Measurements from ENCODE around the gene COLEC12.

DNA sequence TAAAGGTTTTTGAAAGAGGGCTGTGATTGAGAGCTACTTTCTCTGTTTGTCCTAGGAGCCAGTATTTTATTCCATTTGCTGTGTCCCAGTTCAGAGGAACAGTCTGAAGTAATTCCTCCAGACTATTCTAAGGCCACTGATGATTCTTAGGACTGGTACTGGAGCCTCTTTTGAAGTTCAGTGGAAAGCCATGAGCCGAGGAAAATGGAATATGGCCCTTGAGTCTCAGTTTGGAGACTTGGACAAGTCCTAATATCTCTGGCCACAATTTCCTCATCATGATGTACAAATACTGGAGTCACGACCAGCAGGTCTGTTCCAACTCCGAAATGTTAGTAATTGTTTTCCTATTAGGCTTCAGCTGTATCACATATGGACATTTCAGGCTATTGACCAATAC lies 7.1 kb upstream of the COLEC12 start:
- no peak for TF ChIP-seq POLR2A (IDR thresholded peaks at IDR 0.05)
- TF ChIP-seq, protein P1, sequence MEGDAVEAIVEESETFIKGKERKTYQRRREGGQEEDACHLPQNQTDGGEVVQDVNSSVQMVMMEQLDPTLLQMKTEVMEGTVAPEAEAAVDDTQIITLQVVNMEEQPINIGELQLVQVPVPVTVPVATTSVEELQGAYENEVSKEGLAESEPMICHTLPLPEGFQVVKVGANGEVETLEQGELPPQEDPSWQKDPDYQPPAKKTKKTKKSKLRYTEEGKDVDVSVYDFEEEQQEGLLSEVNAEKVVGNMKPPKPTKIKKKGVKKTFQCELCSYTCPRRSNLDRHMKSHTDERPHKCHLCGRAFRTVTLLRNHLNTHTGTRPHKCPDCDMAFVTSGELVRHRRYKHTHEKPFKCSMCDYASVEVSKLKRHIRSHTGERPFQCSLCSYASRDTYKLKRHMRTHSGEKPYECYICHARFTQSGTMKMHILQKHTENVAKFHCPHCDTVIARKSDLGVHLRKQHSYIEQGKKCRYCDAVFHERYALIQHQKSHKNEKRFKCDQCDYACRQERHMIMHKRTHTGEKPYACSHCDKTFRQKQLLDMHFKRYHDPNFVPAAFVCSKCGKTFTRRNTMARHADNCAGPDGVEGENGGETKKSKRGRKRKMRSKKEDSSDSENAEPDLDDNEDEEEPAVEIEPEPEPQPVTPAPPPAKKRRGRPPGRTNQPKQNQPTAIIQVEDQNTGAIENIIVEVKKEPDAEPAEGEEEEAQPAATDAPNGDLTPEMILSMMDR (IDR thresholded peaks at IDR 0.05): no peak

Data from lower leg skin (tissue), 3 donors.